MCF 10A (cell line): ENCODE results near the gene SHKBP1. TPM values are rescaled to one million over a fixed set of nuclear protein-coding genes. Genes with fewer than 3 reads are reported as not detected.

Source experiments
- BruUV-seq: library from RNA; stranded (reverse); fragments of 400-500 nt; replicated peaks from 2 replicates; lab custom pipeline; 2021; lab: Mats Ljungman, UMichigan
- CTCF ChIA-PET: fragments of 300-600 bp; sonication (Branson Sonifier 250); formaldehyde crosslinking; extraction: SDS; loops from one replicate; lab custom pipeline; 2021; ENCODE audit warnings: antibody characterized with exemption, inconsistent platforms; lab: Yijun Ruan, JAX
- POLR2A ChIA-PET: fragments of 300-600, 350-650 bp; sonication (Branson Sonifier 250); formaldehyde crosslinking; extraction: SDS; loops from one replicate; lab custom pipeline; 2020; ENCODE audit warnings: antibody characterized with exemption, inconsistent platforms; lab: Yijun Ruan, JAX
- DNase-seq: peaks from one replicate; pipeline ENCODE4 v3.0.0-alpha.2; 2018; ENCODE audit not compliant: unreplicated experiment
- H3K27ac Mint-ChIP-seq: one replicate; pipeline ENCODE4 v1.8.0; 2022; ENCODE audit warnings: mild to moderate bottlenecking, low read depth, mixed read lengths; ENCODE audit not compliant: unreplicated experiment
- H3K27me3 Mint-ChIP-seq: one replicate; pipeline ENCODE4 v1.8.0; 2022; ENCODE audit warnings: mixed read lengths; ENCODE audit not compliant: insufficient read depth, unreplicated experiment
- H3K36me3 Mint-ChIP-seq: one replicate; pipeline ENCODE4 v1.8.0; 2022; ENCODE audit warnings: mild to moderate bottlenecking, moderate library complexity, mixed read lengths; ENCODE audit not compliant: insufficient read depth, unreplicated experiment
- H3K4me1 Mint-ChIP-seq: one replicate; pipeline ENCODE4 v1.8.0; 2022; ENCODE audit warnings: mixed read lengths; ENCODE audit not compliant: insufficient read depth, unreplicated experiment
- H3K4me3 Mint-ChIP-seq: one replicate; pipeline ENCODE4 v1.8.0; 2022; ENCODE audit warnings: mild to moderate bottlenecking, moderate library complexity, mixed read lengths; ENCODE audit not compliant: unreplicated experiment
- H3K9me3 Mint-ChIP-seq: one replicate; pipeline ENCODE4 v1.8.0; 2022; ENCODE audit warnings: mixed read lengths; ENCODE audit not compliant: unreplicated experiment
- intact Hi-C: fragments of 100-400 bp; cut with micrococcal nuclease; formaldehyde crosslinking; loops from 2 replicates; pipeline ENCODE4 v1.14.1; 2022
- total RNA-seq: library from RNA; stranded (reverse); gene quantifications from 2 replicates; pipeline ENCODE4 v1.2.3, GENCODE V29; 2022
- TF ChIP-seq, protein P1 (sequence below): fragments of 200-600 bp; IDR thresholded peaks from one replicate; pipeline ENCODE4 v1.8.0; 2022; ENCODE audit warnings: antibody characterized with exemption, mild to moderate bottlenecking; ENCODE audit not compliant: unreplicated experiment

The SHKBP1 gene
- total RNA-seq, 1 experiment from 2014 or later, result 41.5 TPM

DNA sequence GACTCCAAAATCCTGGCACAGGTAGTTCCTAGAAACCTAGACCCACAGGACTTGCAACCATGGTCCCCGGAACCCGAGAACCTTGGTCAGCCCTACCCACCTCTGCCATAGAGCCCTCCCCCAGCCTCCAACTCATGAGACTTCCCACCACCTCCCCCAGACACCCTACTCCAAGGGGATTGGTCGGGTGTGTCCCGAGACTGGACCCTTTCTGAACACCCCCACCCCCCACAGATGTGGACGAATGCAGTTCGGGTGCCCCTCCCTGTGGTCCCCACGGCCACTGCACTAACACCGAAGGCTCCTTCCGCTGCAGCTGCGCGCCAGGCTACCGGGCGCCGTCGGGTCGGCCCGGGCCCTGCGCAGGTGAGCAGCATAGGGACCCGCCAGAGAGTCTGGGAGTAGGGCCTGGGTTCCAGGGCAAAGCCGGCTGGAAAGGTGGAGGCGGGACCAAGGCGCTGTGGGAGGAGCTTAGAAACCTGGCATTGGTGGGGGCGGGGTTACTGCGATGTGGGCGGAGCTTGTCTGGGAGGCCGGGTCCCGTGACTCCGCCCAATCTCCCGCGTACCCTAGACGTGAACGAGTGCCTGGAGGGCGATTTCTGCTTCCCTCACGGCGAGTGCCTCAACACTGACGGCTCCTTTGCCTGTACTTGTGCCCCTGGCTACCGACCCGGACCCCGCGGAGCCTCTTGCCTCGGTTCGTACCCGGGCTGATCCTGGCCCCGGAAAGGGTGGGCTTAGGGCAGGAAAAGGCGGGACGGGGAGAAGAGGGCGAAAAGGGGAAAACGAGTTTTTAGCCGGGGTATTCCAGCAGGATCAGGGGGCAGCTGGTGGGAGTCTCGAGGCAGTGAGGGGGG lies 36.4 kb downstream of the SHKBP1 start:
- CTCF ChIA-PET, result interaction anchor here (4.4 kb wide), 1 partner anchor 21 kb away, joined by 37 read pairs; no protein-coding TSS in a partner anchor
- BruUV-seq, result no TSS peak
- peaks cover 19% of the 10 kb centered on the region for H3K36me3 Mint-ChIP-seq
- no peaks in the 10 kb centered on the region for H3K9me3 Mint-ChIP-seq
- intact Hi-C loops, result no loop called here
- POLR2A ChIA-PET, result no interaction called here
- H3K27me3 Mint-ChIP-seq, result no peaks in the 10 kb centered on the region
- TF ChIP-seq, protein P1, sequence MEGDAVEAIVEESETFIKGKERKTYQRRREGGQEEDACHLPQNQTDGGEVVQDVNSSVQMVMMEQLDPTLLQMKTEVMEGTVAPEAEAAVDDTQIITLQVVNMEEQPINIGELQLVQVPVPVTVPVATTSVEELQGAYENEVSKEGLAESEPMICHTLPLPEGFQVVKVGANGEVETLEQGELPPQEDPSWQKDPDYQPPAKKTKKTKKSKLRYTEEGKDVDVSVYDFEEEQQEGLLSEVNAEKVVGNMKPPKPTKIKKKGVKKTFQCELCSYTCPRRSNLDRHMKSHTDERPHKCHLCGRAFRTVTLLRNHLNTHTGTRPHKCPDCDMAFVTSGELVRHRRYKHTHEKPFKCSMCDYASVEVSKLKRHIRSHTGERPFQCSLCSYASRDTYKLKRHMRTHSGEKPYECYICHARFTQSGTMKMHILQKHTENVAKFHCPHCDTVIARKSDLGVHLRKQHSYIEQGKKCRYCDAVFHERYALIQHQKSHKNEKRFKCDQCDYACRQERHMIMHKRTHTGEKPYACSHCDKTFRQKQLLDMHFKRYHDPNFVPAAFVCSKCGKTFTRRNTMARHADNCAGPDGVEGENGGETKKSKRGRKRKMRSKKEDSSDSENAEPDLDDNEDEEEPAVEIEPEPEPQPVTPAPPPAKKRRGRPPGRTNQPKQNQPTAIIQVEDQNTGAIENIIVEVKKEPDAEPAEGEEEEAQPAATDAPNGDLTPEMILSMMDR, result no peak
- H3K4me3 Mint-ChIP-seq, result no peak overlapping the region
- peaks cover 33% of the 10 kb centered on the region for H3K4me1 Mint-ChIP-seq
- no peak for DNase-seq
- no peak overlapping the region for H3K27ac Mint-ChIP-seq

DNA sequence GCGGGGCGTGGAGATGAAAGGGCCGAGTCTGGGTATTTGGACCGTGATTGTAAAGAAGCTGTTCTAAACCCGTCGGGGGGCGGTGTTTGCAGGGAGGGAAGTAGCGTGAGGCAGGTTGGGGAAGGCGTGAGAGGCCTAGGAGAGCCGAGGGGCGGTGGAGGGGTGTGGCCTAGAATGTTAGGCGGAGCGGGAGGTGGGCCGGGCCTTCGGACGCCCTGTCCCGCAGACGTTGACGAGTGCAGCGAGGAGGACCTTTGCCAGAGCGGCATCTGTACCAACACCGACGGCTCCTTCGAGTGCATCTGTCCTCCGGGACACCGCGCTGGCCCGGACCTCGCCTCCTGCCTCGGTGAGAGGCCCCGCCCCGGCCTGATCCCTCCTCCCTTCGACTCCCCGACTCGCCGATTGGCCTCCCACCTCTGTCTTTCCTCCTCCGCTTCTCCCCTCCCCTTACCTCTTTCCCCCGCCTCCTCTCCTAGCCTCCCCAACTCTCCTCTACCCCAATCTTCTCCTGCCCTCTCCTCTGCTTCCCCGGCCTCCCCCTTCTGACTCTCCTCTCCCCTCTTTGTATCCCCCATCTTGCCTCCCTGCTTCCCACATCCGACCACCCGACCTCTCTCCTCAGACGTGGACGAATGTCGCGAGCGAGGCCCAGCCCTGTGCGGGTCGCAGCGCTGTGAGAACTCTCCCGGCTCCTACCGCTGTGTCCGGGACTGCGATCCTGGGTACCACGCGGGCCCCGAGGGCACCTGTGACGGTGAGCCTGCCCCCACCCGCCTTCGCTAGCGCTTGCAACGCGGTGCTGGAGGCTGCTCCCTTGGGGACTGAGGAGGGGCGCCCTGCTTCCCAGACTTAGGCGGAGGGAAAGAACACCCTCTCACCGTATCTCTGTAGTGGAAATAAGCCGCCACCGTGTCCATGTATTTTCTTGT lies 37.3 kb downstream of the SHKBP1 start:
- no peaks in the 10 kb centered on the region for H3K9me3 Mint-ChIP-seq
- H3K36me3 Mint-ChIP-seq, result peaks cover 23% of the 10 kb centered on the region
- ChIA-PET POLR2A (no interaction called here), CTCF (interaction anchor here (4.4 kb wide), 1 partner anchor 20 kb away, joined by 37 read pairs; no protein-coding TSS in a partner anchor)
- intact Hi-C loops, result no loop called here
- H3K27me3 Mint-ChIP-seq, result no peaks in the 10 kb centered on the region
- TF ChIP-seq, protein P1, result no peak
- H3K4me1 Mint-ChIP-seq, result peaks cover 27% of the 10 kb centered on the region
- no peak for DNase-seq
- H3K4me3 Mint-ChIP-seq, result no peak overlapping the region
- no peak overlapping the region for H3K27ac Mint-ChIP-seq
- no TSS peak for BruUV-seq

GRCh38 chr19:40614622-40615411 lies 38.1 kb downstream of the SHKBP1 start:
- no TSS peak for BruUV-seq
- Mint-ChIP-seq H3K27ac (peak overlapping the region; percentile 46), H3K4me1 (peaks cover 22% of the 10 kb centered on the region), H3K27me3 (no peaks in the 10 kb centered on the region), H3K4me3 (peak overlapping the region; percentile 28), H3K36me3 (peaks cover 27% of the 10 kb centered on the region), H3K9me3 (no peaks in the 10 kb centered on the region)
- intact Hi-C loops, result no loop called here
- peak; percentile 70 for DNase-seq
- CTCF ChIA-PET, result interaction anchor here (0.7 to 4.4 kb wide), 4 partner anchors 9 to 1806 kb away, joined by 3 to 37 read pairs (median 4); no protein-coding TSS in a partner anchor
- POLR2A ChIA-PET, result interaction anchor here (0.6 to 1.4 kb wide), 2 partner anchors 11 to 170 kb away, joined by 3 to 4 read pairs; no protein-coding TSS in a partner anchor
- TF ChIP-seq, protein P1, result no peak
